ENCODE measurements around the gene RPL39L. TPM values are rescaled to one million over a fixed set of nuclear protein-coding genes. Genes with fewer than 3 reads are reported as not detected.

The RPL39L gene
- total RNA-seq, 2 experiments from 2014 or later = 18.2 to 21.4 TPM

DNA sequence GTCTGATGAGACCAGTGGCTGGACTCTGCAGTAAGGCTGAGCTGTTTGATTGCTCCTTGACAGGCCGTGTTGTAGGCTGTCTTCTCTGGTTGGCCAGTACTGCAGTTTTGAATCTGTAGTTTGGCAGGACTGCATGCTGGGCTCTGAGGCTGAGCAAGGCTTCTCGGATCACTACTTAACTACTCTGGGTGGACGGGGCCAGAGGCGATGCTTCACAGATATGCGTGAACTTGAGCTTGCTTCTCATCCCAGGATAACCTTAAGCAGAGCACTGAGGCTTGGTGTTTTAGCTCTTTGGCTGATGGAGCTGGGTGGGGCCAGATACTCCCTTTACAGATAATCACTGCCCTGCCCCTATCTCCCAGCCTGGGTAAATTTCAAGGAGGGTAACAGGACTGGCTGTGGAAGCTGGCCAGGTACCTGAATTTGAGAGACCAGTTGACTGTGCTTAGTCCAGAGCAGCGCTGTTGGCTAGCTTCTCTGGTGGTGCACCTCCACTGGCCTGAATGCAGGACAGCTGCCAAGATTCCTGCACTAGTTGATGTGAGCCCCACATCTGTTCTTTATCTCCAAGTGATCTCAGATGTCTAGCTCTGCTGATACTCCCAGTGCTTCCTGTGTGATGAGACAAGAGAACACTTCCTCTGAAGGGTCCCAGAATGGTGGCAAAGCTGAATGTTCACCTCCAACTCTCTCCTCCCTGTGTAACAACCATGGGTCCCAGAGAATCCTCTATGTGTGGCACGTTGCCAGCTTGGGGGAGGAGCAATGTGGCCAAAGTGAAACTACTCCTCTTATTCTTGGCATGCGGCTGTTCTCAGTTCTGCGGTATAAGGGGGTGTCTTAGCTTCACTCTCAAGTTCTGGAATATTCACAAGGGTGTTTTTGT is 37.9 kb downstream of the RPL39L start:
- intact Hi-C loops (cut with DNase I, micrococcal nuclease) = no loop called here
- DNase-seq = peak; percentile 67

DNA sequence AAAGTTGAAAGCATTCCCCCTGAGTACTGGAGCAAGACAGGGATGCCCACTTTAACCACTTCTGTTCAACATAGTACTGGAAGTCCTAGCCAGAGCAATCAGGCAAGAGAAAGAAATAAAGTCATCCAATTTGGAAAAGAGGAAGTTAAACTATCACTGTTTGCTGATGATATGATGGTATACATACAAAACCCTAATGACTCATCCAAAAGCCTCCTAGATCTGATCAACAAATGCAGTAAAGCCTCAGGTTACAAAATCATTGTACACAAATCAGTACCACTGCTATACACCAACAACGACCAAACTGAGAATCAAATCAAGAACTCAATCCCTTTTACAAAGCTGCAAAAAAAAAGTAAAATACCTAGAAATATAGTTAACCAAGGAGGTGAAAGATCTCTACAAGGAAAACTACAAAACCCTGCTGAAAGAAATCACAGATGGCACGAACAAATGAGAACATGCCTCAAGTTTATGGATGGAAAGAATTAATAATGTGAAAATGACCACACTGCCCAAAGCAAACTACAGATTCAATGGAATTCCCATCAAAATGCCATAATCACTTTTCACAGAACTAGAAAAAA is 40.3 kb downstream of the RPL39L start:
- Mint-ChIP-seq H3K27me3 (no peaks in the 10 kb centered on the region), H3K4me3 (no peak overlapping the region), H3K36me3 (ENCODE audit: low read depth) (peaks cover 5% of the 10 kb centered on the region), H3K9me3 (ENCODE audit: low read depth) (peaks cover 4% of the 10 kb centered on the region), H3K4me1 (peaks cover 32% of the 10 kb centered on the region), H3K27ac (no peak overlapping the region)
- intact Hi-C loops (cut with DNase I, micrococcal nuclease) = no loop called here
- ATAC-seq (peak; percentile 61), DNase-seq (no peak)
- CTCF ChIA-PET = no interaction called here
- POLR2A ChIA-PET = no interaction called here

More for the DNA sequence above, 37.9 kb downstream of the RPL39L start:
- H3K4me3 Mint-ChIP-seq = peak overlapping the region; percentile 20
- H3K27me3 Mint-ChIP-seq = no peaks in the 10 kb centered on the region
- peaks cover 5% of the 10 kb centered on the region for H3K36me3 Mint-ChIP-seq (ENCODE audit: low read depth)
- peaks cover 32% of the 10 kb centered on the region for H3K4me1 Mint-ChIP-seq
- ChIA-PET CTCF (interaction anchor here (0.8 to 3.3 kb wide), 8 partner anchors 12 to 252 kb away, joined by 3 to 40 read pairs (median 8); partner anchors contain the start of gene RPL39L), POLR2A (no interaction called here)
- peaks cover 4% of the 10 kb centered on the region for H3K9me3 Mint-ChIP-seq (ENCODE audit: low read depth)
- peak overlapping the region; percentile 62 for H3K27ac Mint-ChIP-seq
- ATAC-seq = peak; percentile 70

DNA sequence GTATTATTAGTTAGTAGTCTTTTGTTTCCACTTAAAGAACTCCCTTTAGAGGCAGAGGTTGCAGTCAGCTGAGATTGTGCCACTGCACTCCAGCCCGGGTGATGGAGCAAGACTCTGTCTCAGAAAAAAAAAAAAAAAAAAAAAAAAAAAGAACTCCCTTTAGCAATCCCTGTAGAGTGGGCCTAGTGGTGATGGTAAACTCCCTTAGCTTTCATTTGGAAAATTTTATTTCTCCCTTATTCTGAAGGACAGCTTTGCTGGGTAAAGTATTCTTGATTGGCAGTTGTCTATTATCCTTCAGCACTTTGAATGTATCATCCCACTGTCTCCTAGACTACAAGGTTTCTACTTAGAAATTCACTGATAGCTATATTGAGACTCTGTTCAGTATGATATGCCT is 46.0 kb downstream of the RPL39L start:
- peaks cover 9% of the 10 kb centered on the region for H3K36me3 Mint-ChIP-seq (ENCODE audit: low read depth)
- intact Hi-C loops (cut with DNase I, micrococcal nuclease) = no loop called here
- no peak overlapping the region for H3K27ac Mint-ChIP-seq
- ChIA-PET POLR2A (no interaction called here), CTCF (interaction anchor here (1.0 to 2.6 kb wide), 5 partner anchors 12 to 72 kb away, joined by 4 to 9 read pairs (median 6); partner anchors contain the start of gene RPL39L)
- H3K27me3 Mint-ChIP-seq = no peaks in the 10 kb centered on the region
- no peak overlapping the region for H3K4me3 Mint-ChIP-seq
- peaks cover 16% of the 10 kb centered on the region for H3K9me3 Mint-ChIP-seq (ENCODE audit: low read depth)
- no peak for ATAC-seq
- peaks cover 9% of the 10 kb centered on the region for H3K4me1 Mint-ChIP-seq
- no peak for DNase-seq

DNA sequence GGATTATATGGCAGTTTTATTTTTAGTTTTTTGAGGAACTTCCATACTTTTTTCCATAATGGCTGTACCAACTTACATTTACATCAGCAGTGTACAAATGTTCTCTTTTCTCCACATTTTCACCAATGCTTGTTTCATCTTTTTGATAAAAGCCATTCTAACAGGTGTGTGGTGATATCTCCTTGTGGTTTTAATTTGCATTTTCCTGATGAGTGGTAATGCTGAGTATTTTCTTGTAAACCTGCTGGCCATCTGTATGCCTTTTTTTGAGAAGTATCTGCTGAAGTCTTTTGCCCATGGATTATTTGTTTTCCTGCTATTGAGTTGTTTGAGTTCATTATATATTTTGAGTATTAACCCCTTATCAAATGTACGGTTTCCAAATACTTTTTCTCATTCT is 50.6 kb downstream of the RPL39L start:
- no peak for DNase-seq
- H3K36me3 Mint-ChIP-seq (ENCODE audit: low read depth) = peaks cover 8% of the 10 kb centered on the region
- H3K9me3 Mint-ChIP-seq (ENCODE audit: low read depth) = peaks cover 23% of the 10 kb centered on the region
- H3K4me1 Mint-ChIP-seq = peaks cover 9% of the 10 kb centered on the region
- ChIA-PET POLR2A (no interaction called here), CTCF (no interaction called here)
- ATAC-seq = no peak
- no peaks in the 10 kb centered on the region for H3K27me3 Mint-ChIP-seq
- intact Hi-C loops (cut with DNase I, micrococcal nuclease) = no loop called here
- no peak overlapping the region for H3K27ac Mint-ChIP-seq
- no peak overlapping the region for H3K4me3 Mint-ChIP-seq

DNA sequence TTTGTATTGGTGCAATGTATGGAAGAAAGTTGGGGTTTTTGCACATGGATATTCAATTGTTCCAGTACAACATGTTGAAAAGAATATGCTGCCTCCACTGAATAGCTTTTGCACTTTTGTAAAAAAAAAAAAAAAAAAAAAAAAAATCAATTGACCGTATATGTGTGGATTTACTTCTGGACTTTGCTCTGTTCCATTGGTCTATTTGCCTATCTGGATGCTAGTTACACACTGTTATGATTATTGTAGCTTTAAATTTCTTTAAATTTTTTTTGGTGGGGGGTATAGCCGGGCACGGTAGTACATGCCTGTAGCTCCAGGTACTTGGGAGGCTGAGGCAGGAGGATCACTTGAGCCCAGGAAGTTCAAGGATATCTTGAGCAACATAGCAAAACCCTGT is 52.5 kb downstream of the RPL39L start:
- ATAC-seq = no peak
- H3K36me3 Mint-ChIP-seq (ENCODE audit: low read depth) = peaks cover 5% of the 10 kb centered on the region
- H3K27ac Mint-ChIP-seq = no peak overlapping the region
- POLR2A ChIA-PET = no interaction called here
- H3K4me3 Mint-ChIP-seq = no peak overlapping the region
- H3K9me3 Mint-ChIP-seq (ENCODE audit: low read depth) = peaks cover 23% of the 10 kb centered on the region
- no peak for DNase-seq
- H3K27me3 Mint-ChIP-seq = no peaks in the 10 kb centered on the region
- intact Hi-C loops (cut with DNase I, micrococcal nuclease) = no loop called here
- H3K4me1 Mint-ChIP-seq = peaks cover 9% of the 10 kb centered on the region
- CTCF ChIA-PET = interaction anchor here (0.6 to 1.1 kb wide), 3 partner anchors 15 to 259 kb away, joined by 3 to 5 read pairs (median 4); no protein-coding TSS in a partner anchor

DNA sequence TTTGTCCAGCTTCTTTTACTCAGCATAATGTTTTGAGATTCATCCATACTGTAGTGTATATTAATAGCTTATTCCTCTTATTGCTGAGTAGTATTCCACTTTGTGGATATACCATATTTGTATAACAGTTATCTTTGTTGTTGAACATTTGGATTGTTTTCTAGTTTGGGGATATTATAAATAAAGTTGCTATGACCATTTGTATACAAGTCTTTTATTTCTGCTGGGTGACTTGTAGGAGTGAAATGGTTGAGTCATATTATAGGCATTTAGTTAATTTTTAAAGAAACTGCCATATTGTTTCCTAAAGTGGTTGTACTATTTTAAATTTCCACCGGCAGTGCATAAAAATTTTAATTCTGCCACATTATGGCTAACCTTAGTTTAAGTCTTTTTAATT is 53.4 kb downstream of the RPL39L start:
- peaks cover 23% of the 10 kb centered on the region for H3K9me3 Mint-ChIP-seq (ENCODE audit: low read depth)
- intact Hi-C loops (cut with DNase I, micrococcal nuclease) = no loop called here
- ATAC-seq (no peak), DNase-seq (no peak)
- H3K36me3 Mint-ChIP-seq (ENCODE audit: low read depth) = peaks cover 5% of the 10 kb centered on the region
- POLR2A ChIA-PET = no interaction called here
- no peaks in the 10 kb centered on the region for H3K27me3 Mint-ChIP-seq
- no peak overlapping the region for H3K27ac Mint-ChIP-seq
- H3K4me1 Mint-ChIP-seq = peaks cover 9% of the 10 kb centered on the region
- no peak overlapping the region for H3K4me3 Mint-ChIP-seq
- CTCF ChIA-PET = interaction anchor here (1.3 kb wide), 1 partner anchor 79 kb away, joined by 10 read pairs; no protein-coding TSS in a partner anchor

DNA sequence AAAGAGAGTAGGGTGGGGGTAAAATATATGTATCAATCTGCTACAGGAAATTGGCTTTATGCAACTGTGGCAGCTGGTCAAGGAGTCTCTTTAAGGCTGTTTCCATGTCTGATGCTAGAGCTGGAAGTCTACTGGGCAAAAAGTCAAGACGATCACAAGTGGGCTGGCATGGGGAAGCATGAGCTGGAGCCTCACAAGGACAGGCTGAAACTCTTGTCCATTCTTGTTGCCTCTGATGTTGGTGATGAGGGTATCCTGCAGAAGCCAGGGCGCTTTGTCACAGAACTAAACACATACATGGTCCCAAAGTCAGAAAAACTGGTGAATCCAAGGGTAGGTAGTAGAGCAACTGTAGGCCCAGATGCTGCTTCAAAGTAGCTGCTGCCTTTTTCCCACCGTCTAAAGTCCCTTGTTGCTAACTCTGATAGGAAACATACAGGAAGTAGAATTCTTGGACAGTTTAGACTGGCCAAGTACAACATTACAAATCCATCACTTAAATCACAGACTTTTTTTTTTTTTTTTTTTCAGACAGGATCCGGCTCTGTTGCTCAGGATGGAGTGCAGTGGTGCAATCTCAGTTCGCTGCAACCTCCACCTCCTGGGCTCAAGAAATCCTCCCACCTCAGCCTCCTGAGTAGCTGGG is 54.2 kb downstream of the RPL39L start:
- Mint-ChIP-seq H3K27me3 (no peaks in the 10 kb centered on the region), H3K9me3 (ENCODE audit: low read depth) (peaks cover 19% of the 10 kb centered on the region), H3K4me1 (peaks cover 9% of the 10 kb centered on the region), H3K4me3 (no peak overlapping the region), H3K27ac (no peak overlapping the region), H3K36me3 (ENCODE audit: low read depth) (peaks cover 5% of the 10 kb centered on the region)
- POLR2A ChIA-PET = no interaction called here
- DNase-seq (no peak), ATAC-seq (no peak)
- intact Hi-C loops (cut with DNase I, micrococcal nuclease) = no loop called here
- CTCF ChIA-PET = interaction anchor here (0.9 to 1.4 kb wide), 3 partner anchors 11 to 132 kb away, joined by 3 to 10 read pairs (median 7); no protein-coding TSS in a partner anchor

DNA sequence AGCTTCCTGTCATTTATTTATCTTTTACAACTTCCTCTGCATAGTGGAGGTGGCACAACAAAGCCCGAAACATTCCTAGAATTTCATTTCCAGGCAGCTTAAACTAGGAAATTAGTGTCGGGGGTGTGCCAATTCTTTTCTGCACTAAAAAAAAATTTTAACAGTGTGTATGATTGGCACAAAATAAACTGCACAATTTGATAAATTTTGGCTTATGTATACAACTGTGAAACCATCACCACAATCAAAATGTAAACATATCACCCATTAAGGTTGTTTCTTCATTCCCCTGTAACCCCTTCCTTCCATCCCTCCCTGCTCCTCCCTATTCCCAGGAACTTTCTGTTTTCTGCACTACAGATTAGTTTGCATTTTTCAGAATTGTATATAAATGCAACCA is 54.7 kb downstream of the RPL39L start:
- ChIA-PET CTCF (interaction anchor here (0.9 to 1.5 kb wide), 5 partner anchors 10 to 132 kb away, joined by 3 to 10 read pairs (median 7); no protein-coding TSS in a partner anchor), POLR2A (no interaction called here)
- H3K9me3 Mint-ChIP-seq (ENCODE audit: low read depth) = peaks cover 17% of the 10 kb centered on the region
- intact Hi-C loops (cut with DNase I, micrococcal nuclease) = no loop called here
- H3K4me1 Mint-ChIP-seq = peaks cover 9% of the 10 kb centered on the region
- ATAC-seq (no peak), DNase-seq (no peak)
- H3K27ac Mint-ChIP-seq = no peak overlapping the region
- no peak overlapping the region for H3K4me3 Mint-ChIP-seq
- H3K27me3 Mint-ChIP-seq = no peaks in the 10 kb centered on the region
- peaks cover 3% of the 10 kb centered on the region for H3K36me3 Mint-ChIP-seq (ENCODE audit: low read depth)

DNA sequence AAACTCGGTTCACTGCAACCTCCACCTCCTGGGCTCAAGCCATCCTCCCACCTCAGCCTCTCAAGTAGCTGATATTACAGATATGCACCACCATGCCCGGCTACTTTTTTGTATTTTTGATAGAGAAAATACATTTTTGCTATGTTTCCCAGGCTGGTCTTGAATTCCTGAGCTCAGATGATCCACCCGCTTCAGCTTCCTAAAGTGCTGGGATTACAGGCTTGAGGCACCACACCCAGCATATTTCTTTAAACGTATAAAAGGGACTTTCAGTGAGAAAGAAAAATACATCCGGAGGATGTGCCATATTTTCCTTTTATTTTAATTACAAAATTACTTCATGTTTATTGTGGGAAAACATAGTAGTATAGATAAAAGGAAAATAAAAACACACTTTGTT is 55.2 kb downstream of the RPL39L start:
- Mint-ChIP-seq H3K4me1 (peaks cover 9% of the 10 kb centered on the region), H3K27ac (no peak overlapping the region), H3K9me3 (ENCODE audit: low read depth) (peaks cover 16% of the 10 kb centered on the region), H3K36me3 (ENCODE audit: low read depth) (peaks cover 3% of the 10 kb centered on the region), H3K27me3 (no peaks in the 10 kb centered on the region), H3K4me3 (no peak overlapping the region)
- intact Hi-C loops (cut with DNase I, micrococcal nuclease) = no loop called here
- no peak for DNase-seq
- ChIA-PET POLR2A (no interaction called here), CTCF (interaction anchor here (1.3 to 1.5 kb wide), 3 partner anchors 9 to 29 kb away, joined by 3 to 7 read pairs (median 7); no protein-coding TSS in a partner anchor)
- ATAC-seq = no peak

DNA sequence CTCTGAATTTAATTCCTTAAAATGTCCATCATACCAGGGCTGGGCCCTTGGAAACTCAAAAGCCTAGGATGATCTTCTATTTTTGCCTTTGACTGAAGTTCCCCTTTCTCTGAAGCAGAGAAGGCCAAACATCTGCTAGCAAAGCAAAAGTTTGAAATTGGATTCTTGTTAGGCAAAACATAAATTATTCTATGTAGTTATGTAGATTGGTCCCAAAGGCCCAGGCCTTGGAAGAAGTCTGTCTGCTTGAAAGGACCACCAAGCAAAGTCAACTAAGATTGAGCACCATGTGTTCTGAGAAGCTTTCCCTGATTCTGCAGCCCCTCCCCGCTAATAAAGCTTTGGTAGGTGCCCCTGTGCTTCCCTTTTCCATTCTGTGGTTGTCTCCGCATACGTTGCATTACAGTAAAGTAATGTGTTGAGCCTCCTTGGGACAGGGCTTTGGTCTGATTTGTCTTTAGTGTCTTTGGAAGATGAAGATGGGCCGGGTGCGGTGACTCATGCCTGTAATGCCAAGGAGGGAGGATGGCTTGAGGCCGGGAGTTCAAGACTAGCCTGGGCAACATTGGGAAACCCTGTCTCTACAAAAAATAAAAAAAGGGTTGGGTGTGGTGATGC is 56.4 kb downstream of the RPL39L start:
- ATAC-seq (no peak), DNase-seq (no peak)
- CTCF ChIA-PET = no interaction called here
- H3K4me1 Mint-ChIP-seq = peaks cover 9% of the 10 kb centered on the region
- peaks cover 12% of the 10 kb centered on the region for H3K36me3 Mint-ChIP-seq (ENCODE audit: low read depth)
- POLR2A ChIA-PET = no interaction called here
- intact Hi-C loops (cut with DNase I, micrococcal nuclease) = no loop called here
- H3K27ac Mint-ChIP-seq = no peak overlapping the region
- peaks cover 8% of the 10 kb centered on the region for H3K9me3 Mint-ChIP-seq (ENCODE audit: low read depth)
- no peaks in the 10 kb centered on the region for H3K27me3 Mint-ChIP-seq
- H3K4me3 Mint-ChIP-seq = no peak overlapping the region

DNA sequence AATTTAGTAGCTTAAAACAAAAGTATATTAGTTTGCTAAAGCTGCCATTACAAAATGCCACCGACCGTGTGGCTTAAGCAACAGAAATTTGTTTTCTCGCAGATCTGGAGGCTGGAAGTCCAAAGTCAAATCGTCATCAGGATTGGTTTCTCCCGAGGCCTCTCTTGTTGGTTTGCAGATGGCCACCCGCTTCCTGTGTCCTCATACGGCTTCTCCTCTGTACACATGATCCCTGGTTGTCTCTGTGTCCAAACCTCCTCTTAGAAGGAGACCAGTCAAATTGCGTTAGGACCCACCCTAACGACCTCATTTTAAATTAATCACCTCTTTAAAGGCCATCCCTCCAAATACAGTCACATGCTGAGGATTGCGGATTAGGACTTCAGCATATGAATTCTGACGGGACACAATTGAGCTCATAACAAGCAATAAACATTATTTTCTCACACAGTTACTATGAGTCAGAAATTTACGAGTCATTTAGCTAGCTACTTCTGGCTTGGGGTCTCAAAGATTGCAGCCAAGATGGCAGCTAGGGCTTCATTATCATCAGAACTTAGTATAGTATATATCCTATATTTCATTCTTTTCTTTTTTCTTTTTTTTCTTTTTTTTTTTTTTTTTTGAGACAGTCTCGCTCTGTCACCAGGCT is 58.4 kb downstream of the RPL39L start:
- Mint-ChIP-seq H3K27me3 (no peaks in the 10 kb centered on the region), H3K27ac (no peak overlapping the region), H3K4me1 (peaks cover 9% of the 10 kb centered on the region), H3K9me3 (ENCODE audit: low read depth) (no peaks in the 10 kb centered on the region), H3K36me3 (ENCODE audit: low read depth) (peaks cover 21% of the 10 kb centered on the region), H3K4me3 (no peak overlapping the region)
- no peak for DNase-seq
- POLR2A ChIA-PET = no interaction called here
- ATAC-seq = no peak
- CTCF ChIA-PET = interaction anchor here (1.9 kb wide), 1 partner anchor 231 kb away, joined by 6 read pairs; no protein-coding TSS in a partner anchor
- intact Hi-C loops (cut with DNase I, micrococcal nuclease) = no loop called here

Measured in activated CD4-positive, alpha-beta T cell treated with anti-CD3 and anti-CD28 coated beads for 36 hours (primary cell).